Stimulated activated CD8-positive, alpha-beta memory T cell treated with anti-CD3 and anti-CD28 coated beads, Interleukin-15, amount 100 ng/mL, for 4 hours (primary cell): Measurements from ENCODE around the gene ACTL7A.
"Not testable (repeated sequence)": the region's sequence is repeated elsewhere in the genome, so short reads cannot be mapped to it uniquely, and the experiment has no call there.

Experiments used
- DNase-seq, 2 donors: peaks; one replicate each; pipeline ENCODE4 v3.0.0-alpha.2; 2020; ENCODE audit warnings: low read depth in 2 of 2

Gene ACTL7A

DNA sequence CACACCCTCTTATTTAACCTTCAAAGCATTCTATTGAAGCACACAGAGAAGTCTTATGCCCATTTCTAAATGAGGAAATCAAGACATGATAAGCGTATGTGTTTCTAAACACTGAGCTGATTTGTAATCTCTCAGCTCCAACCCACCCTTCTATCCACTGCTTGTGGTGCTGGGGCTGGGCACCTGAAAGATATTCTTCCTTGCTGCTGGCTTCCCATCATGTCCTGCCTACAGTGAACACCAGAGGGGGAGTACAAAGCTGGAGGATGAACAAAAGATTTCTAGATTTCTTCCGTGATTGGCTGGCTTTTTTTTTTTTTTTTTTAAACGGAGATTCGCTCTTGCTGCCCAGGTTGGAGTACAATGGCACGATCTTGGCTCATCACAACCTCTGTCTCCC lies 14.4 kb downstream of the ACTL7A start:
- no peak for DNase-seq

DNA sequence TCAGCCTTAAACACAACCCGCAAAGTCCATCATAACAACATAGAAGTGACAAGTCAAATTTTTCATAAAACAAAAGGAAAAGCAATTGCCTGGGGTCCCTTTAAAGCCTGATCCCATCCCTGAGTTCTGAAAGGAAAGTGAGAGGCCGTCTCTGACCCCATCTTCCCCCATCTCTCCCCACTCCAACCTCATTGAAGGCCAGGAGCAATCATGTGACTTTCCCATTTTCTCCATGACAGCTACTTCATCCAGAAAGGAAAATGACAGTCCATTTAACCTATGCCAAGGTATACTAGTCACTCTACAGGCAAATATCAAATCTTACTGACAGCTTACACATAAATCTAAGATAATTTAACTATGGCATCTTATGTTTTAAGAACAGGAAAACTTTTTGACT lies 15.5 kb downstream of the ACTL7A start:
- no peak for DNase-seq

GRCh38 chr9:108880738-108881316 lies 18.8 kb downstream of the ACTL7A start:
- no peak for DNase-seq

GRCh38 chr9:108882052-108882888 lies 20.2 kb downstream of the ACTL7A start:
- no peak for DNase-seq

DNA sequence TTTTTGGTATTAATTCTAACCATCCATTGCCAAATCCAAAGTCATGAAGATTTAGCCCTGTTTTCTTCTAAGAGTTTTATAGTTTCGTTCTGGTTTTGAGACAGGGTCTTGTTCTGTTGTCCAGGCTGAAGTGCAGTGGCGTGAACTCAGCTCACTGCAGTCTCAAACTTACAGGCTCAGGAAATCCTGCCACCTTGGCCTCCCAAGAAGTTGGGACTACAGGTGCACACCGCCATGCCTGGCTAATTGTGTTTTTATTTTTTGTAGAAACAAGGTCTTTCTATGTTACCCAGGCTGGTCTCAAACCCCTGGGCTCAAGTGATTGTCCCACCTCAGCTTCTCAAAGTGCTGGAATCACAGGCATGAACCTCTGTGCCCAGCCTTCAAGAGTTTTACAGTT lies 21.0 kb downstream of the ACTL7A start:
- no peak for DNase-seq

DNA sequence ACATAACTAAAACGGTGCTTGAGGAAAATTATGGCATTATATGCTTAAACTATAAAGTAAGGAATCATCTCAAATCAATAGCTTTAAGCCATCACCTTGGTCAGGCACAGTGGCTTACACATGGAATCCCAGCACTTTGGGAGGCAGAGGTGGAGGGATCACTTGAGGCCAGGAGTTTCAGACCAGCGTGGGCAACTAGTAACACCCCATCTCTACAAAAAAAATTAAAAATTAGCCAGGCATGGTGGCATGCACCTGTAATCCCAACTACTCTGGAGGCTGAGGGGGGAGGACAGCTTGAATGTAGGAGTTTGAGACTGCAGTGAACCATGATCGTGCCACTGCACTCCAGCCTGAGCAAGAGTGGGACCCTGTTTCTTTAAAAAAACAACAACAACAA lies 22.6 kb downstream of the ACTL7A start:
- no peak for DNase-seq

GRCh38 chr9:108885643-108886348 lies 23.7 kb downstream of the ACTL7A start:
- peak in 1 of 2 donors; percentile 8 for DNase-seq

DNA sequence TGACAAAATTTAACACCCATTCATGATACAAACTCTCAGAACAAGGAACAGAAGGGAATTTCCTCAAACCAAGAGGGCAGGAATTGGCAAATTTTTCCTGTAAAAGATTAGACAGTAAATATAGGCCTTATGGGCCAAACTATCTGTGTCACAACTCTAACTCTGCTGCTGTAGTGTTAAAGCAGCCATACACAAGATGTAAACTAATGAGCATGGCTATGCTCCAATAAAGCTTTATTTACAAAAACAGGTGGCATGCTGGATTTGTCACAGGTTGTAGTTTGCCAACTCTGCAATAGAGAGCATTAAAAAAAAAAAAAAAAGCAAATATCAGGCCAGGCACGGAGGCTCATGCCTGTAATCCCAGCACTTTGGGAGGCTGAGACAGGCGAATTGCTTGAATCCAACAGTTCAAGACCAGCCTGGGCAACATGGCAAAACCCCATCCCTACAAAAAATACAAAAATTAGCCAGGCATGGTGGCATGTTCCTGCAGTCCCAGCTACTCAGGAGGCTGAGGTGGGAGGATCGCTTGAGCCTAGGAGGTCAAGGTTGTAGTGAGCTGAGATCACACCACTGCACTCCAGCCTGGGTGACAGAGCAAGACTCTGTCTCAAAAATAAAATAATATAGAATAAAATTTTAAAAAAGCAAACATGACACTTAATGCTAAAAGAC lies 24.7 kb downstream of the ACTL7A start:
- not testable (repeated sequence) for DNase-seq

DNA sequence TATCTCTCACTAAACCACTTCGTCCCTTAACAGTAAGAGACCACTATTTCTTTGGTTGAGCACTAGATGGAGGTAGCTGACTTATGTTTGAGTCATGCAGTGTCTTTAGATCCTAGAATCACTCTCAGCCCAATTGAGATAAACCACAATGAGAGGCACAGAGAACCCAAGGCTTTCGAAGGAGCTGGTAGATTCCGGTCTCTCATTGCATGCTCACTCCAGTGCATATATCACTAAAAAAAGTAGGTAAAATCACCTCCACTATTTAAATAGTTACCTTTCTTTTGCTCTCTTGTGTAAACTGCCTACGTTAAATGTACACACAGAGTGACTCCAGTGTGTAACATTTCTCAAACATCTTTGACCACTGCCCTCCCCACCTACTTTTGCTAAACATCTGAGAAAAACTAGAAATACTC lies 27.6 kb downstream of the ACTL7A start:
- DNase-seq: no peak

- no peak for DNase-seq
These were observed 32.3 kb downstream of the ACTL7A start for GRCh38 chr9:108894225-108894997.

DNA sequence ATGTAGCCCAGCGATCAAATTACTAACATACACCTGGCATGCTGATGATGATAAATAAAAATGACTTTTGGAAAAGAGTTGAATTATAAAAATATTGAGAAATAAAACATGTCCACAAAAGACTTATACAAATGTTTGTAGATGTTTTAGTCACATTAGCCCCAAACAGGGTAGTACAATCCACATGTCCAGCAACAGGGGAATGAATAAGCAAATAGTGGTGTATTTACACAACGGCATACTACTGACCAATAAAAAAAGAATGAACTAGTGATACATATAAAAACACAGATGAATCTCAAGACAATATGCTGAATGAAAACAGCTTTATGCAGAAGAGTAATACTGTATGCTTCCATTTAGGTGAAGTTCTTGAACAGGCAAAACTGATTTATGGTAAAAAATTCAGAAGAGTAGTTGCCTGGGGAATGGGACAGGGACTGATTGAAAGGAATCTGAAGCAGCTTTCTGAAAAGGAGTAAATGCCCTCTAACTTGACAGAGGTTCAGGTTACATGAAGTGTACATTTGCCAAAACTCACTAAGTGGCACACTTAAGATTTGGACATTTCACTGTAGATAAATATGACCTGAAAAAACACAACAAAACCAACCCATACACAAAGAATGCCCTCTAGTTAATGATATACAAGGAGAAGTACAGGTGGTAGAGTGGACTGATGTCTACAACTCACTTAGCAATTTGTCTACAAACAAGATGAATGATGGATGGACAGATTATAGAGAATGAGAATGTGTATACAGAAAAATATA lies 35.4 kb downstream of the ACTL7A start:
- no peak for DNase-seq

DNA sequence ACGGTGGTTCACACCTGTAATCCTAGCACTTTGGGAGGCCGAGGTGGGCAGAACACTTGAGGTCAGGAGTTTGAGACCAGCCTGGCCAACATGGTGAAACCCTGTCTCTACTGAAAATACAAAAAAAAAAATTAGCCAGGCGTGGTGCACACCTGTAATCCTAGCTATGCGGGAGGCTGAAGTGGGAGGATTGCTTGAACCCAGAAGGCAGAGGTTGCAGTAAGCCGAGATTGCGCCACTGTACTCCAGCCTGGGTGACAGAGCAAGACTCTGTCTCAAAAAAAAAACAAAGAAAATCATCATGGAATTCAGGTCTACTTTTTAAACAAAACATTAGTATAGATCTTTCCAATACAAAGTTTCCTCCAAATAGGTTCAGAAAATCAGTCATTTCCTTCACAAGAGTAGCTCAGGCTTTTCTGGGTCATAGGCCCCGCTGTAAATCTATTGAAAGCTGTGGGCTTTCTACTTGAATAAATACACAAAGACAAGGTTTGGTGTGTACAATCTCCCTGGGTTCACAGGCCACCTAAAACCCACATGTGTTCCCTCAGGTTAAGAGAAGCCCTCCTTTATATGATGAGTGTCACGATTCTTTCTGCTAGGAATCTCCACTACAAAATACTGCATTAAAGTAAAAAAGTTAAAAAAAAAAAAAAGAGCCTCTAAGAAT lies 37.1 kb downstream of the ACTL7A start:
- DNase-seq: not testable (repeated sequence)

DNA sequence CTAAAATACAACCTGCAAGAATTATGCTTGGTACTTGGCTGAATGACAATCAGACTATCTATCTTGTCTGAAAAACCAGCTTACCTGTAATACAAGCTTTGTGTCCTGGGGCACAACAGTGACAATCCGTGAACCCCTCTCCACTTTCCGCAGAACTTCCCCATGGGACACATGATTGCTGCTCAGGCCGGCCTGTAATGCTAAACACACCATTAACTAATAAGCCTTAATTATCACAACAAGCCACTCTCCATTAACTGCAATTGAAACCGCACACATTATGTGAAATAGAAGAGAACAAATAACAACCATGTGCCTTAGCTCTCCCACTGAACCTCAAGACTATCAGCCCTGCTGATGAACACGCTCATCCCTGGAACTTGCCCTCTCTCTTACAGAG lies 38.1 kb downstream of the ACTL7A start:
- DNase-seq: no peak

DNA sequence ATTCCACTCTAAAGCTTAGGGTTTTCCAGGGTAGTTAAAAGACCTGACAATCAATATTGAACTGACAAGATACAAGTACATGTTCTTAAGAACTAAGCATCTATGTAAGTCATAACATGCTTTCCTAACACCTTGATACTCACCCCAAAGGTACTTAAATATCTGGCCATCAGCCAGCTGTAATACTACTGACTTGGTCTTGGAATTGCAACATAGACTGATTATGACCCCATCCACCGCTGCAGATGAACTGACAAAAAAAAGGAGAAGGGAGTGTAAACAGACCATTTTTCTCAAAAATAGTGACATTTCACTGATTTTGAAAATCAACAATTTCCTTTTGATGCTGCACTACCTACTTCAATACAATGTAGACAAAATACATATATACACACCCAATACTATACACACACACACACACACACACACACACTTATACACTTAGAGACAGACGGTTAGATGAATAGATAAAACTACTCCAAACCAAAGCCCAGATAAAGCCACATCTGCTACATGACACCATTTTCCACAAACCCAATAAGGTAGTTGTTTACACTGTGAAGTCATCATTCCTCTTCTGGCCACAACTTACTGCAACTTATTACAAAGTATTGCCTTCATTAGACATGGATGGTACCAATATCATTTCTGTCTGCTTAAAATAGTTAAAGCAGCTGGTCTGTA lies 41.5 kb downstream of the ACTL7A start:
- DNase-seq: no peak

DNA sequence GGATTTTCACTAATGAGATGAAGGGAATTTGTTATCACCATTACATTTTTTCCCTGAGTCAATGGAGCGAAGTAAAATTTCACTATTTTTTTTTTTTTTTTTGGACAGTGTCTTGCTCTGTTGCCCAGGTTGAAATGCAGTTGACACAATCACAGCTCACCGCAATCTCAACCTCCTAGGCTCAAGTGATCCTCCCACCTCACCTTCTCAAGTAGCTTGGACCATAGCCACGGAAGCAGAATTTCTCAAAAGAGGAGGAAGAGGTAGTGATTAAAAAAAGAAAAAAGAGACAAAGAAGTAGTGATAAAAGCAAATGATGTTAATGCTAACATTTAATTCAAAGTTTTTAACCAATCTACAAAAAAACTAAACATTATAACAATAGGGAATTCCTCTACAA lies 42.1 kb downstream of the ACTL7A start:
- no peak for DNase-seq

DNA sequence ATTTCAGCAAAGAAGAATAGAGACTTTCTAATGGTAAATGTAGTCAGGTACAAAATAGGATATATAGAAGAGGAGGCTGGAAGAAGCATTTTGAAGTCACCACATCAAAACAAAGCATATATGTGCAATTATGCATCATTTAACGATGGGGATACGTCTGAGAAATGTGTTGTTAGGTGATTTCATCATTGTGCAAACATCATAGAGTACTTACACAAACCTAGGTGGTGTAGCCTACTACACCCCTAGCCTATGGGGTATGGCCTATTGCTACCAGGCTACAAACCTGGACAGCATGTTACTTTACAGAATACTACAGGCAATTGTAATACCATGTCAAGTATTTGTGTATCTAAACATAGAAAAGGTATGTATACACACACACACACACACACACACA lies 43.4 kb downstream of the ACTL7A start:
- DNase-seq: no peak

GRCh38 chr9:108910402-108910801 lies 48.3 kb downstream of the ACTL7A start:
- DNase-seq: no peak

- DNase-seq: no peak
These were observed 48.8 kb downstream of the ACTL7A start for GRCh38 chr9:108910914-108911313.

DNA sequence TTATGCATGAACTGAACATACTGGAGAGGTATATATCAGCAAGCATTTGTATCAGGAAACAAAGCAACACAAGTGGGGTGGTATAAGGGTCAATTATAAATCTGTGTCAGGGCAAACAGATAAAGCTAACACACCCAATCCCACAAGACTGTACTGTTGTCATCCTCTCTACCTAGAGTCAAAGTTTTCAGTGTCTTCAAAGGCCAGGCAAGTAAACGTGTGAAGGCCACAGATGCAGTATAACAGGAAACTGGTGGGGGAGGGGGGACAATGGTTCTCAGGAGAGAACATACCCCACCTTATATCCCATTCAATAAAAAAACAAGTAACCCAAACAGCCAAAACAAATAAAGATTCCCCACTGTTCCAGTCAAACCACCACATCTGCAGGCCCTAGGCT lies 49.8 kb downstream of the ACTL7A start:
- no peak for DNase-seq
